IMR-90 (cell line): ENCODE measurements around the gene KCNF1. TPM values are rescaled to one million over a fixed set of nuclear protein-coding genes. Genes with fewer than 3 reads are reported as not detected.

Experiments used
- ATAC-seq: fragments of 200-7000 bp; cut with Tn5 transposase; 2 replicates; pipeline ENCODE4 v1.9.1; 2020; ENCODE audit warnings: low read depth, mild to moderate bottlenecking, moderate library complexity
- BruUV-seq: library from RNA; stranded (reverse); fragments of 400-500 nt; replicated peaks from 2 replicates; lab custom pipeline; 2021; lab: Mats Ljungman, UMichigan
- CTCF ChIA-PET: fragments of 300-600 bp; formaldehyde crosslinking; extraction: SDS; loops from one replicate; lab custom pipeline; 2021; ENCODE audit warnings: antibody characterized with exemption; lab: Yijun Ruan, JAX
- POLR2A ChIA-PET: fragments of 300-600 bp; sonication (Branson Sonifier 250); formaldehyde crosslinking; loops from one replicate; lab custom pipeline; 2022; ENCODE audit warnings: antibody characterized with exemption; ENCODE audit not compliant: unreplicated experiment; lab: Charles Lee
- DNase-seq: peaks from one replicate; pipeline ENCODE4 v3.0.0; 2013
- H2AFZ ChIP-seq: replicated peaks from 2 replicates; pipeline ENCODE3; 2013; ENCODE audit warnings: low read length, mild to moderate bottlenecking; ENCODE audit not compliant: poor library complexity
- H2AK5ac ChIP-seq: 2 replicates; pipeline ENCODE4 v1.6.1; 2013; ENCODE audit warnings: low read depth, low read length, inconsistent platforms
- H2AK9ac ChIP-seq: replicated peaks from 2 replicates; pipeline ENCODE3; 2013; ENCODE audit warnings: mild to moderate bottlenecking, low read depth, low read length, moderate library complexity; ENCODE audit not compliant: poor library complexity
- H2BK120ac ChIP-seq: 2 replicates; pipeline ENCODE4 v1.6.1; 2013; ENCODE audit warnings: low read depth, low read length, inconsistent platforms
- H2BK15ac ChIP-seq: 3 replicates; pipeline ENCODE4 v1.6.1; 2013; ENCODE audit warnings: low read depth, low read length, inconsistent platforms
- H2BK20ac ChIP-seq: 2 replicates; pipeline ENCODE4 v1.6.1; 2013; ENCODE audit warnings: low read depth, mild to moderate bottlenecking, inconsistent platforms, low read length, moderate library complexity
- H2BK5ac ChIP-seq: 2 replicates; pipeline ENCODE4 v1.6.1; 2013; ENCODE audit warnings: mild to moderate bottlenecking, low read depth, low read length, inconsistent platforms; ENCODE audit not compliant: poor library complexity, severe bottlenecking
- H3K14ac ChIP-seq: replicated peaks from 2 replicates; pipeline ENCODE4 v1.6.1; 2013; ENCODE audit warnings: low read depth, low read length, inconsistent platforms
- H3K18ac ChIP-seq: 2 replicates; pipeline ENCODE4 v1.6.1; 2013; ENCODE audit warnings: low read depth, low read length, control low read depth
- H3K23ac ChIP-seq: 2 replicates; pipeline ENCODE4 v1.6.1; 2013; ENCODE audit warnings: low read depth, low read length, inconsistent platforms
- H3K27ac ChIP-seq: 2 replicates; pipeline ENCODE4 v1.5.1; 2013; ENCODE audit warnings: mild to moderate bottlenecking, control low read depth, low read length; ENCODE audit not compliant: insufficient read depth
- H3K27me3 ChIP-seq: 2 replicates; pipeline ENCODE4 v1.6.1; 2013; ENCODE audit warnings: low read length; ENCODE audit not compliant: control insufficient read depth, insufficient read depth
- H3K36me3 ChIP-seq: 2 replicates; pipeline ENCODE4 v1.6.1; 2013; ENCODE audit warnings: low read length, mixed read lengths; ENCODE audit not compliant: control insufficient read depth, insufficient read depth
- H3K4ac ChIP-seq: 2 replicates; pipeline ENCODE4 v1.6.1; 2013; ENCODE audit warnings: low read depth, low read length, inconsistent platforms
- H3K4me1 ChIP-seq: 2 replicates; pipeline ENCODE4 v1.6.1; 2013; ENCODE audit warnings: low read length, mixed read lengths; ENCODE audit not compliant: control insufficient read depth, insufficient read depth
- H3K4me2 ChIP-seq: 2 replicates; pipeline ENCODE4 v1.6.1; 2013; ENCODE audit warnings: low read depth, mild to moderate bottlenecking, control low read depth, low read length, moderate library complexity
- H3K4me3 ChIP-seq: 2 replicates; pipeline ENCODE4 v1.5.1; 2013; ENCODE audit warnings: low read depth, mild to moderate bottlenecking, control low read depth, low read length, moderate library complexity; ENCODE audit not compliant: insufficient read depth
- H3K56ac ChIP-seq: 2 replicates; pipeline ENCODE4 v1.6.1; 2013; ENCODE audit warnings: low read length, inconsistent platforms; ENCODE audit not compliant: insufficient read depth; ENCODE audit errors: extremely low read depth
- H3K79me1 ChIP-seq, 2 experiments: 2 replicates each; pipeline ENCODE4 v1.6.1; 2013; ENCODE audit warnings: low read length in 2 of 2, inconsistent platforms in 1 of 2, low read depth in 1 of 2
- H3K9ac ChIP-seq: 2 replicates; pipeline ENCODE4 v1.6.1; 2013; ENCODE audit warnings: low read depth, low read length, control low read depth
- H3K9me1 ChIP-seq: 2 replicates; pipeline ENCODE4 v1.6.1; 2013; ENCODE audit warnings: low read length, inconsistent platforms; ENCODE audit not compliant: insufficient read depth
- H3K9me3 ChIP-seq: 2 replicates; pipeline ENCODE4 v1.6.1; 2013; ENCODE audit warnings: low read length; ENCODE audit not compliant: control insufficient read depth, insufficient read depth
- H4K20me1 ChIP-seq: 2 replicates; pipeline ENCODE4 v1.6.1; 2013; ENCODE audit warnings: low read length, inconsistent platforms; ENCODE audit not compliant: insufficient read depth
- H4K5ac ChIP-seq: 2 replicates; pipeline ENCODE4 v1.6.1; 2013; ENCODE audit warnings: mild to moderate bottlenecking, low read depth, low read length, control low read depth
- H4K8ac ChIP-seq, 2 experiments: 2 replicates each; pipeline ENCODE4 v1.6.1; 2013; ENCODE audit warnings: low read depth in 2 of 2, low read length in 2 of 2, control low read depth in 1 of 2, inconsistent platforms in 1 of 2
- H4K91ac ChIP-seq: 2 replicates; pipeline ENCODE4 v1.6.1; 2013; ENCODE audit warnings: low read depth, low read length, inconsistent platforms; ENCODE audit not compliant: insufficient read depth
- BHLHE40 ChIP-seq: fragments of 150-350 bp; IDR thresholded peaks from 2 replicates; pipeline ENCODE4 v1.6.1; 2016; ENCODE audit warnings: mild to moderate bottlenecking, low read depth, low read length
- CHD1 ChIP-seq: IDR thresholded peaks from 2 replicates; pipeline ENCODE4 v1.6.1; 2012; ENCODE audit warnings: low read depth, low read length, improper control_type of control experiment
- FOS ChIP-seq: fragments of 150-350 bp; IDR thresholded peaks from 2 replicates; pipeline ENCODE4 v1.6.1; 2016; ENCODE audit warnings: low read depth, low read length
- MAZ ChIP-seq: IDR thresholded peaks from 2 replicates; pipeline ENCODE4 v1.6.1; 2012; ENCODE audit warnings: low read depth, mild to moderate bottlenecking, low read length, improper control_type of control experiment, moderate library complexity, borderline replicate concordance
- MXI1 ChIP-seq: IDR thresholded peaks from 2 replicates; pipeline ENCODE4 v1.6.1; 2012; ENCODE audit warnings: low read depth, mild to moderate bottlenecking, low read length, moderate library complexity, borderline replicate concordance
- NFE2L2 ChIP-seq: fragments of 150-350 bp; IDR thresholded peaks from 2 replicates; pipeline ENCODE4 v1.6.1; 2016; ENCODE audit warnings: low read depth, mild to moderate bottlenecking, low read length
- RCOR1 ChIP-seq: IDR thresholded peaks from 2 replicates; pipeline ENCODE4 v1.6.1; 2012; ENCODE audit warnings: mild to moderate bottlenecking, low read length, improper control_type of control experiment; ENCODE audit not compliant: insufficient replicate concordance
- SMC3 ChIP-seq: fragments of 150-350 bp; IDR thresholded peaks from 2 replicates; pipeline ENCODE4 v1.6.1; 2016; ENCODE audit warnings: low read depth, mild to moderate bottlenecking, antibody characterized with exemption, low read length, moderate library complexity
- WGBS, 2 experiments: methylation state at CpG; one replicate each; pipeline versions ENCODE4 v1.1.5 to v1.1.7; 2013; ENCODE audit warnings: missing lambda C conversion rate in 2 of 2; ENCODE audit not compliant: insufficient read length in 1 of 2; ENCODE audit errors: extremely low coverage in 2 of 2; 5-methylcytosine and 5-hydroxymethylcytosine counted together
- dilution Hi-C: fragments of 300-500 bp; cut with HindIII; formaldehyde crosslinking; loops from one replicate; pipeline ENCODE4 v1.14.3; 2018; ENCODE audit warnings: low sequenced_read_pairs; ENCODE audit not compliant: unreplicated experiment
- in situ Hi-C: fragments of 300-500 bp; cut with MboI; formaldehyde crosslinking; loops from 3 replicates; pipeline ENCODE4 v1.14.3; 2019; ENCODE audit warnings: low sequenced_read_pairs, inconsistent platforms, mixed read lengths
- intact Hi-C: fragments of 100-400 bp; cut with micrococcal nuclease; formaldehyde crosslinking; loops from 2 replicates; pipeline ENCODE4 v1.10.0; 2022
- polyA plus RNA-seq, 3 experiments: library from polyadenylated mRNA; depleted of rRNA; stranded (reverse); fragments of >200 nt; gene quantifications; 2 replicates each; pipeline ENCODE4 v1.2.3, GENCODE V29; 2012; ENCODE audit warnings: low replicate concordance in 1 of 3
- total RNA-seq: library from RNA; depleted of rRNA; stranded (reverse); fragments of >200 nt; gene quantifications from 2 replicates; pipeline ENCODE4 v1.2.3, GENCODE V29; 2012
- TF ChIP-seq, protein P1 (sequence below): fragments of 150-350 bp; IDR thresholded peaks from 2 replicates; pipeline ENCODE4 v1.6.1; 2017; ENCODE audit warnings: mild to moderate bottlenecking, antibody characterized with exemption, low read length, low read depth

The KCNF1 gene
- total and polyA plus RNA-seq, 2 of the 4 experiments (the other 2 are of a cell fraction), result 0.54 to 1.4 TPM

DNA sequence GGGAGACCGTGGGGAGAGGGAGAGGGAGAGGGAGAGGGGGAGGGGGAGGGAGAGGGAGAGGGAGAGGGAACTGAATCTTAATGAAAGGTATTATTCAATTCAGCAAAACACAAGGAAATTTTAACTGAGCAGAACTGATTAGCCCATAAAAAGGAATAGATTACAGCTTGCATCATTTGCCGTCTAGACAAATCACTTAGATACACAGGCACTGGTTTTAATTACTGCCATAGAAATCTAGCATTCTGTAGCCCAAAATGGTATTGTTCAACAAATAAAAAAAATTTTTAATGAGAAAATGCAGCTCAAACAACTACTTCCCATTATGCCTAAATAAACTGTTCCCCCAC, 7.9 kb upstream of the KCNF1 start:
- no CpG with 5 or more reads among the region's 2 CpGs for WGBS, 2 experiments

More for the DNA sequence above, 7.9 kb upstream of the KCNF1 start:
- intact Hi-C loops, result no loop called here
- ChIA-PET POLR2A (no interaction called here), CTCF (no interaction called here)
- no peak overlapping the region for H2AK9ac ChIP-seq
- H4K20me1 ChIP-seq, result no peaks in the 10 kb centered on the region
- no peak overlapping the region for H2BK5ac ChIP-seq
- no peak overlapping the region for H3K9ac ChIP-seq
- H3K27ac ChIP-seq, result no peak overlapping the region
- no peak overlapping the region for H2BK15ac ChIP-seq
- no peak overlapping the region for H3K56ac ChIP-seq
- peaks cover 6% of the 10 kb centered on the region; the same call in 1 of the 2 replicates for H3K9me3 ChIP-seq
- H3K4me2 ChIP-seq, result no peak overlapping the region
- no peak overlapping the region for H2BK20ac ChIP-seq
- H3K4me1 ChIP-seq, result peaks cover 2% of the 10 kb centered on the region; the same call in 1 of the 2 replicates
- no peaks in the 10 kb centered on the region for H3K79me1 ChIP-seq
- no peaks in the 10 kb centered on the region for H3K9me1 ChIP-seq
- no peak overlapping the region for H3K4me3 ChIP-seq
- no peak overlapping the region for H4K5ac ChIP-seq
- TF ChIP-seq, protein P1, sequence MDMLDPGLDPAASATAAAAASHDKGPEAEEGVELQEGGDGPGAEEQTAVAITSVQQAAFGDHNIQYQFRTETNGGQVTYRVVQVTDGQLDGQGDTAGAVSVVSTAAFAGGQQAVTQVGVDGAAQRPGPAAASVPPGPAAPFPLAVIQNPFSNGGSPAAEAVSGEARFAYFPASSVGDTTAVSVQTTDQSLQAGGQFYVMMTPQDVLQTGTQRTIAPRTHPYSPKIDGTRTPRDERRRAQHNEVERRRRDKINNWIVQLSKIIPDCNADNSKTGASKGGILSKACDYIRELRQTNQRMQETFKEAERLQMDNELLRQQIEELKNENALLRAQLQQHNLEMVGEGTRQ, result no peak
- TF ChIP-seq SMC3 (no peak), NFE2L2 (no peak), FOS (no peak), BHLHE40 (no peak), MAZ (no peak), CHD1 (no peak), MXI1 (no peak), RCOR1 (no peak)
- H2AFZ ChIP-seq, result no peak overlapping the region
- no peak for ATAC-seq
- no peak for DNase-seq
- no peak overlapping the region for H4K8ac ChIP-seq
- H3K14ac ChIP-seq, result no peak overlapping the region
- H3K18ac ChIP-seq, result no peak overlapping the region
- H2AK5ac ChIP-seq, result no peak overlapping the region
- H3K4ac ChIP-seq, result no peak overlapping the region
- H3K23ac ChIP-seq, result no peak overlapping the region
- H4K91ac ChIP-seq, result no peak overlapping the region
- BruUV-seq, result no TSS peak
- in situ Hi-C loops, result no loop called here
- H2BK120ac ChIP-seq, result no peak overlapping the region
- dilution Hi-C loops, result no loop called here
- no peaks in the 10 kb centered on the region; the same call in 1 of the 2 replicates for H3K27me3 ChIP-seq
- H3K36me3 ChIP-seq, result no peaks in the 10 kb centered on the region
